GM19035 (cell line): ENCODE data around the gene SAMD4A.

Experiments
- ATAC-seq: cut with Tn5 transposase; IDR thresholded peaks from one replicate; pipeline ENCODE4 v1.9.1; 2021; ENCODE audit not compliant: unreplicated experiment

The SAMD4A gene

DNA sequence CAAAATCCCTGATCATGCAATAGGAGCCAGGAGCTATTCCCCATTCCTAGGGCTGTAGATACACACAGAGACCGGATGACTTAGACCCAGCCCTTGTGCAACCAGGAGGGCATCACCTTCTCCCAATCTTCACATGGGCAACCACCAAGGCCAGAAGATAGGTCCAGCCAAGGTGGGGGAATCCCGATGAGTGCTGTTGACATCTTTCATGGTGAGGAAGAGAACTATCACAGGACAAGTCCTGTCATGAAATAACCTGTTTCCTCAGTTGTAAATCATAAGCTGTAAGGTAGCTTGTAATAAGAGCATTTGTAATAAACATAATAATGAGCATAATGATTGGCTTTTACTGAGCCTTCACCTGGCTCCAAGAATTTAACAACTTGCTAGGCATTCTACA is 246.2 kb downstream of the SAMD4A start:
- no peak for ATAC-seq

DNA sequence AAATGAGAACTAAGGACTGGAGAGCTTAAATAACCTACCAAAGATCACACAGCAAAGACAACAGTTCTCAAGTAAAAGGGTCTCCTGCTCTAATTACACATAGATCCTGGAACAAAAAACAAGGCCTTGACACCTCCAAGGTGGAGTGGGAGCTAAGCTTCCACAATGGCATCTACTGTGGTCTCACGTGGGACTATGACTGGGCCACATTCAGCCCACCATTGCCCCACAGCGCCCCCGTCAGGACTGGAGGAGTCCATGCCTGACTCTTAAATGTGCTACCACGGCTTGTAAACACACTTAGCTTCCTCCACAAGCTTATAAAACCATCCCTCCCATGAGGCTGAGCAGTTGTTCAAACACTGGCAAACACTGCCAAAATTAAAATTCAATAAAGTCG is 247.1 kb downstream of the SAMD4A start:
- ATAC-seq: no peak

DNA sequence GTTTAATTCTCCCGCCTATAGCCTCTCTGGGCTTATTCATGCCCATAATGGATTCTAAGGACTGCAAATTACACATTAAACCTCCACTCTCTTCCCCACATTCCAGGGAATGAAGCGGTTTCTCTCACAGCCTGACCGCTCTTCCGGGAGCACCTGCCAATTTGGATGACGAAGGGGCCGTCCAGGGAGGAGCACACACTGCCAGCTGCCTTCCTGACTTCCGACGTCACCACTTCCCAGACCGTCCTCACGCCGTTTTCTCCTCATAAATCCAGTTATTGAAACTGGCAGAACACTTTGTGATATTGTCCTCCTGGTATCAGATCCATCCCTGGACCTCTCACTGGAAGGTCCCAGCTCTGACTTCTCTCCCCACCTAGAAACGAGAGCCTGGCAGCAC is 248.1 kb downstream of the SAMD4A start:
- no peak for ATAC-seq

DNA sequence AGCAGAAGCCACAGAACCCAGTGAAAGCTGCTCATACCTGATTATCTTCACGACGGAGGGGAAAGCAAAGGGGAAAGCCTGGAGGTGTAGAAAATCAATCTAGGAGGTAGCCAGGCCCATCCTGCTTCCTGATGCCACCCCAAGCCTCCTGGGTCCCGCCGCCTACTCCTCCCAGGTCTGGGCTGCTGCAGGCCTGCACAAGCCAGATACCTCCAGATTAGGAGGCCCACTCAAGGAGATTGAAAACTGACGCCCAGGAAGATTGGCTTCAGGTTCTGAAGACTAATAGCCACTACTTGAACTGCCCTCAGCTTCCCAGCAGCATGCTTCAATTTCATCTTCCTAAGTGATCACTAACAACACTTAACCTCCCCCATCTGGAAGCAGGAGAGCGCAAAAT is 248.6 kb downstream of the SAMD4A start:
- ATAC-seq: no peak

DNA sequence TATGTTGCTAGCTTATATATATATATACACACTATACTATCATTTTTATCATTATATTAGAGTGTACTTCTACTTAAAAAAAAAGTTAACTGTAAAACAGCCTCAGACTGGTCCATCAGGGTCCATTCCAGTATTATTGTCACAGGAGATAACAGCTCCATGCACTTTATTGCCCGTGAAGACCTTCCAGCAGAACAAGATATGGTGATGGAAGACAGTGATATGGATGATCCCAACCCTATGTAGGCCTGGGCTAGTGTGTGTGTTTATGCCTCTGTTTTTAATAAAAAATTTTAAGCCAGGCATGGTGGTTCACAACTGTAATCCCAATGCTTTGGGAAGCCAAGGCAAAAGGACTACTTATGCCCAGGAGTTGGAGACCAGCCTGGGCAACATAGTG is 249.5 kb downstream of the SAMD4A start:
- no peak for ATAC-seq

DNA sequence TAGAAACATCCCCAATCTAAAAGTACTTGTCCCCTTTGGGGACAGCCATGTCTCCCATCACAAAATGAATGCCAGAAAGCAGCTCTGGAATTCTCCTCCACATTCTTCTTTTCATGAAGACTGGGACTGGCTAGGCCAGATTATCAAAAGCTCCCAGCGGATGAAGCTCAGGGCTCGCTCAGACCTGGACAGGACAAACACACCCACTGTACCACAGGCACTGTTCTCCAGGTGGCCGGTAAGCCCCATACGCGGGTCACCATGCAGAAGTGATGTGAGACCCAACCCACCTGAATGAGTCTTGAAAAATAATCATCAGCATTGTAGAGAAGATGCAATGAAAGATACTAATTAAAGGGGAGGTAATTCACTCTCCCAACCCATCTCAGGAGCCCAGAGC is 250.6 kb downstream of the SAMD4A start:
- ATAC-seq: no peak

DNA sequence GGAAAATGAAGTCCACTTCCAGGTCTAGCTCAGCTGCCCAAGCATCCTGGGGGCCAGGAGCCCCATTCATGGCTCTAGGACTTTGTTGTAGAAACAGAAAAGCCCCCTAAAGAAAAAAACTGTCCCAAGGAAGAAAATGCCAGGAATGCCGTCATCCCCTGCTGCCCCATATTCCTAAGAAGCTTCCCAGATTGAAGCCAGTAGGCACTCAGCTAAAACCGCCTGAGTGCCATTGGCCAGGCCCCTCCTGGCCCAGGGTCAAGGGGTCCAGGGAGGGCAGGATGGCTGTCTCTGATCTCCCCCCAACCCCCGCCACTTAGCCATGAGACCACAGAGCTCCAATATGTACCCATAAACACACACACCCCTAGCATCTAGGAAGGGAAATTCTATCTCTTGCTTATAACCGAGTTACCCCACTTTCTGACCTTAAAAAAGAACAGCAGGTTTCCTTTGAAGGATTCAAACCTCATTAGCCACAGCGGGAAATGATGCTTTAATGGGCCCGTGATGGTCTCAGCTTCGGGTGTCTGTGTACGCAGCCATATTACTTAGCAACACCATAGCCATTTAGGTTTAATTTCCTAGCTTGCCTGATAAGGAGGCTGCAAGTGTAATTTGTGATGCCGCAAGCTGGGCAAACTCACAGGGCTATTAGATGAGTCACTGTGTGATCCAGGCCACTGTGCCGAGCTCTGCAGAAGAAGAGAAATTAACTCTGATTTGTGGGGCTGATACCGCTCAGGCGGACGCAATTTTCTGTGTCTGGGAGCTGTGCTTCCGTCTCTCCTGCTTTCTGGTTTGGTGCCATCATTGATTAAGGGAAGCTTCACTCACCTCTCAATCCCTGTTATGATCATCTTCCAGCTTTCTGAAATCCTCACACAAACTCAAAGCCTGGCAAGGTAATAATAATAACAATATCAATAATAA is 251.5 kb downstream of the SAMD4A start:
- no peak for ATAC-seq

DNA sequence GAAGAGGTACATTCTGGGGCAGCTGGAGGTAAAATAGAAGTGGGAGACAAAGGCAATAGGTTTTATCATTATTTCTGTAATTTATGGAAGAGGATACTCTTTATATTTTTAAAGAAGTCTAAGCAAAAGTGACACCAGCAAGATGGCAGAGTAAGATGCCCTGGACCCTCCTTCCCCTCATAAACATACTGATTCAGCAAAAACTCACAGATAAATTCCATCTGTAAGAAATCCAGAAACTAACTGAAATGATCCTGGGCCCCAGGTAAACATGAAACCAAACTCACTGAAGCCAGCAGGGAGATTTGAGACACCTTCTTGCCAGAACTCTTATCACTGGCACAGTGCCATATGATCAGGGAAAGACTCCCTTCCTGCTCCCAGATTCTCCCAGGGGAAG is 255.8 kb downstream of the SAMD4A start:
- no peak for ATAC-seq

DNA sequence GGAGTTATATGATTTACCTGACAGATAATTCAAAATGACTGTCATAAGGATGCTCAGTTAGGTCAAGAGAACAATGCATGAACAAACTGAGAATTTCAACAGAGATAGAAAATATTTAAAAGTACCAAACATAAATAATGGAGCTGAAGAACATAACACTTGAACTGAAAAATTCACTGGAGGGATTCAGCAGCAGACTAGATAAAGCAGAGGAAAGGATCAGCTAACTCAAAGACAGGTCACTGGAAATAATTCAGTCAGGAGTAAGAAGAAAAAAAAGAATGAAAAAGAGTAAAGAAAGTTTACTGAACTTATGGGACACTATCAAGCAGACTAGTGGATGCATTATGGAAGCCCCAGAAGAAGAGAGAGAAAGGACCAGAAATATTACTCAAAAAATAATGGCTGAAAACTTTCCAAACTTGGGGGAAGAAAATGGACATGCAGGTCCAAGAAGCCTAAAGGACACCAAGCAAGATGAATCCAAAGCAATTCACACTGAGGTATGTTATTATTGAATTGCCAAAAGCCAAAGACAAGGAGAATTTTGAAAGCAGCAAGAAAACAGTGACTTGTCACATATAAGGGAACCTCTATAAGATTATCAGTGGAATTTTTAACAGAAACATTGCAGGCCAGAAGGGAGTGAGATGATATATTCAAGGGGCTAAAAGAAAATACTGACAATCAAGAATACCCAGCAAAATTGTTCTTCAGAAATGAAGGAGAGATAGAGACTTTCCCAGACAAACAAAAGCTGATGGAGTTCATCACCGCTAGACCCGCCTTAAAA is 257.0 kb downstream of the SAMD4A start:
- ATAC-seq: no peak

DNA sequence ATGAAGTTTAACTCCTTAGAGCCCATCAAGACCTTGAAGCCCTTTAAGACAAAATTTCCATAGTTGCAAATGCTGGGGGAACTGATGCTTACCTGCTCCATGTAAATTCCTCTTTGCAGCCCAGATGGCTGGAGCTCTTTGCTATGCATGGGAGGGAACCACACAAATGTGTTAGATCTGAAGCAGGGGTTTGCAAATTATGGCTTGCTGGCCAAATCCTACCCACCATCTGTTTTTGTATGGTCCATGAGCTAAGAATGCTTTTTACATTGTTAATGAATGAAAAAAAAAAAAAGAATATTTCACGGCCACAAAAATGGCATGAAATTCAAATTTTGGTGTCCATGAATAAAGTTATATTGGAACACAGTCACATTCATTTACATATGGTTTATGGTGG is 261.1 kb downstream of the SAMD4A start:
- no peak for ATAC-seq

DNA sequence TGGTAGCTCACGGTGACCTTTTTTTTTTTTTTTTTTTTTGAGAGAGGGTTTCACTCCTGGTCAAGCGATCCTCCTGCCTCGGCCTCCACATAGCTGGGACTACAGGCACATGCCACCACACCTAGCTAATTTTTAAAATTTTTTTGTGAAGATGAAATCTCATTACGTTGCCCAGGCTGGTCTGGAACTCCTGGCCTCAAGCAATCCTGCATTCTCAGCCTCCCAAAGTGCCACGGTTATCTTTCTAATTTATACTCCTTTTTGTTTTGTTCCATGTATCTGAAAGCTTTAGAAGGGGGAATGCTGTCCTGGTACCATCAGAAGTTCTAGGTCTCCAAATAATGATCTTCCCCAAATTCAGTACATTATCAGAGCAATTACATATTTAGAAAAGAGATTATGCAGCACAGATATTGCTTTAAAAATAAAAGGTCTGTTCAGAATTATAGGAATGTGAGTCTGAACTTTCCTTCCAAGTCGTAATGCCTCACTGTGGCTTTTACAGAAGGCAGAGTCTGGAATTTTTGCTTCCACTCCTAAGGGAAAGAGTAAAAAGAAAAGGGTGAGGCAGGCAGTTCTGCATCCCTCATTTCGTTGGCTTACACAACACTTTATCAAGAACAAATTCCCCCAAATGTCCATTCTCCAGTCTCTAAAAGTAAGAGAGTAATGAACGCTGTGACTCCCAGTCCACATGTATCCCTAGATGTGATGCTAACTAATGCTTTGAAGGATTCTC is 262.7 kb downstream of the SAMD4A start:
- ATAC-seq: no peak

DNA sequence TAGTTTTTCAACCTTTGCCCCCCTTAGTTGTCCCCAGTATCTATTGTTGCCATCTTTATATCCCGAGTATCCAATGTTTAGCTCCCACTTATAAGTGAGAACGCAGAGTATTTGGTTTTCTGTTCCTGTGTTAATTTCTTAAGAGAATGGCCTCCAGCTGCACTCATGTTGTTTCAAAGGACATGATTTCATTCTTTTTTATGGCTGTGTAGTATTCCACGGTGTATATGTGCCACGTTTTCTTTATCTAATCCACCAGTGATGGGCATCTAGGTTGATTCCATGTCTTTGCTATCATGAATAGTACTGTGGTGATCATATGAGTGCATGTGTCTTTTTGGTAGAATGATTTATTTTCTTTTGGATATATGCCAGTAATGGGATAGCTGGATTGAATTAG is 263.7 kb downstream of the SAMD4A start:
- no peak for ATAC-seq

DNA sequence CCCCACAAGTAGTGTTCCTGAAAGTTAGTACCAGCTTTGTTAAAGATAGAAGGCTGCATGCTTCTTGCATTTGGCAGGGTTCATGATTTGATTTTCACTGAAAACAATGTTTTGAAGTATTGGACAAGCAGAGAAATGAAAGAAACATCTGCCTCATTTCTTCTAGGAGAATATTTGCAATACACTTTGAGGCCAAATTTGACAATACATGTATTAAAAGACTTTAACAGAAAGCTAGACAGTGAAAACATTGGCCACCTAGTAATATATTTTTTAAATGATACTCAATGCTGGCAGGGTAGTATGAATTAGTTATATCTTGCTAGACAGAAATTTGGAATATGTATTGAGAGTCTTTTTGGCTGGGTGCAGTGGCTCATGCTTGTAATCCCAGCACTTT is 267.2 kb downstream of the SAMD4A start:
- no peak for ATAC-seq

DNA sequence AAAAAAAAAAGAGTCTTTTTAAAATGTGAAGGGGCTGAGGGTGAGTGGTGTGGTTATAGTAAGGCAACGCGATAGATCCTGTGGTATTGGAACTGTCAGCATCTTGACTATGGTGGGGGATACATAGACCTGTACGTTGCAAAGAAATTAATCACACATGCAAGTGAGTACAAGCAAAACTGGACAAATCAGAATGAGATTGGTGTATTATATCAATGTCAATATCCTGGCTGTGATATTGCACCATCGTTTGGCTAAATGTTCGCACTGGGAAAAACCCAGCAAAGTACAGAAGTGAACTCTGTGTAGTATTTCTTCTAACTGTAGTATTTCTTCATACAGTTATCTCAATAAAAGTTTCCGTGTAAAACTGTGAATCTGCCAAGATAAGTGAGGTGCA is 267.8 kb downstream of the SAMD4A start:
- ATAC-seq: no peak

DNA sequence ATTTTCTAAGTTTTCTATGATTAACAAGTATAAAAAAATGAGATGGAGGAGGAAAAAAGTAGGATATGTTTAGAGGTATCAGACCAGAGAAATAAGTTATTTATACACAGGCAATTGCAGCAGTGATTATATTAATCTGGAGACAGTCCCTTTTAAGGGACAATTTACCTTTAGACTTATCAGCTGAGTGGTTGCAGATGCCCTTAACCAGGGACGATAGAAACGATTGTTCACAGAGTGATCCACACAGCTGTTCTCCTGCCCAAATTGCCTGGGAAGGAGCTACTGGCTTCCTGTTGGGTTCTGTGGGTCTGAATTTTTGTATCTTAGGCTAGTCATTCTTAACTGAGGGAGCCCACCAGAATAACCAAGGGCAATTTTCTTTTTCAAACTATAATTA is 269.3 kb downstream of the SAMD4A start:
- no peak for ATAC-seq

DNA sequence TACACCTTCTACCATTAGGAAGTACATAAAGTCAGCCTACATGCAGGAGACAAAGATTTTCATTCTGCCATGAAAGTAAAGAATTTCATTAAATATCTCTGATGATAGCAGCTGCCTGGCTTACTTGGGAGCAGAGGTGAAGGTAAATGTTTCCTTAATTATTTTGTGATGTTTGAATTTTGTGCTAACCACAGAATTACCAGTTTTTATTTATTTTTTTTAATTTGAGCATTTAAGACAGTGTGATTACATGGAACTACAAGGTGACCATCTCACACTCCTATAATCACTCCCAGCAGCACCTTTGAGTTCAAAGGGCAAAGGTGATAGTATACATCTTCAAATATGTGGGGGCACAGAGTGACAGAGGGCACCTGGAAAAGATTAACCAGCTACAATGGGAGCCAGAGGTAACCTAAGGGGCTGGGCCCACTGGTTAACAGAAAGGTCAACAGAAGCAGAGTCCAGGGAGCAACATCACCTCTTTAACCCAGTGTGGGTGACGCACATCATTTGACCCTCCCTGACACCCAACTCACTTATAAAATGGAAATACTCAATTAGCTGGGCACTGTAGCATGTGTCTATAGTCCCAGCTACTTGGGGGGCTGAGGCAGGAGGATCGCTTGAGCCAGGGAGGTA is 270.7 kb downstream of the SAMD4A start:
- ATAC-seq: no peak

DNA sequence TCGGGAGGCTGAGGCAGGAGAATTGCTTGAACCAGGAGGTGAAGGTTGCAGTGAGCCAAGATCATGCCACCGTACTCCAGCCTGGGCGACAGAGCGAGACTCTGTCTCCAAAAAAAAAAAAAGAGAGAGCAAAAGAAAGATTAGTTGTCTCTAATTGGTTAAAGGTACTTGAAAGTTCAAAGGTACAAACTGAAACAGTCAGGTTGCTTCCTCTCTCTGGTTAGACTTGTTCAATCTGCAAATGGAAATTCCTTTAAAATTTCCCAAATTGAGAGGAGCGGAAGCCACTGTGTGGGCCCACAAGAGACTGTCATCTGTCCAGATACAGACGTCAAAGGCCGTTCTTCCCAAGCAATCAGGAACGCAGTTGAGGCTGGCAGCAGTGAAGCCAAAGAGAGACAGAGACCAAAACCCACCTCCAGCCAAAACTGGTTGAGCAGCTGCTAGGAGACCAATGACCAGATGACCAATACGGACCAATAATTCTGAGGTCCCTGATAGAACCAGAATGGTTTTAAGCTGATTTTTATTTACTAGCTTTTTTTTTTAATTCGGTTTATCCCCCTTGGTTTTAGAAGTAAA is 272.1 kb downstream of the SAMD4A start:
- no peak for ATAC-seq

DNA sequence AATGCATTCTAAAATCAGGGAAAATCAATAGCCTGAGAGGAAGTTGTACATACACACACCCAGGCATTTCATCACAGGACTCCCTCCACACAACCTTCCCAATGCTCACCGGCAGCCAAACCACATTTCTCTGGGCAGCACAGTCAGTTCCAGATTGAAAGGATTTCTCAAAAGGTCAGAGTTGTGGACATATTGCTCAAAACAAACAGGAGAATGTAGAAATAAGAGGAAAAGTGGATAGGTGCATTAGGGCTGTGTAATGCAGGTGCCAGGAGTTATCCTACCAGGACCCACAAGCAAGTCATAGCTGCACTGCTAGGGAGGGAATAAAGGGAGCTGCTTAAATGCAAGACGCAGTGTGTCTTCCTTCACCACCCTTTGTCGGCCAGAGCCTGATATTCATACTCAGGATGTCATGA is 272.8 kb downstream of the SAMD4A start:
- no peak for ATAC-seq

DNA sequence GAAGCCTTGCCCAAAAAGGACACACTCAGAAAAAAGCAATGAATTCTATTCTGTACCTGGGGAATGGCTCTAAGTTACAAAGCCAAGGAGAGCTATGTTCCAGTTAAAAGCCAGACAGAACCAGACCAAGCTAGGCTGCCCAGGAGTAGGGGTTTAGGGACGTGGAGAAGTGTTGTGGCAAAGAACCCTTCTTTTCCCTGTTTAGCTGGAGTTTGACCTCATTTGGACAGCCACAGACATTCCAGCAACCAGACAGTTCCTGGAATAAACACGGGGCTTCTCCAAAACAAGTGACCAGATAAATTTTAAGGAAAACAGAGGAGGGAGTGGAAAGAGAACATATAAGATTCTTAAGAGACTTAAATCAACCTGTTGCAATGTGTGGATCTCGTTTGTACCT is 273.4 kb downstream of the SAMD4A start:
- ATAC-seq: no peak

DNA sequence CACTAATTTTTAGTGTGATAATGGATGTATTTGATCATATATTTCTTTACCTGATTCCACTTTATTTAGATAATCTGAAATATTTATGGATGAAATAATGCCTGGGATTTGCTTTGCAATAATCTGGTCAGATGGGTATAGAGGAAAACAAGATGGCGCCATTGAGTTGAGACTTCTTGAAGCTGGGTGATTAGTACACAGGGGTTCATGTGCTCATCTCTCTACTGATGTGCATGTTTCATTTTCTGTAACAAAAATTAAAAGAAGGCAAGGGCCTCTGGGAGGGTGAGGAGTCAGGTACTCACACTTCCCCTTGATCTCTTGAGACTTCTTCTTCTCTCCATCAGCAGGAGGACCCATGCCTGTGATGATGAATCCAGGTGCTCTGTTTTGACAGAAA is 273.9 kb downstream of the SAMD4A start:
- no peak for ATAC-seq
